HG03558 (cell line): Measurements from ENCODE around the gene UBR3.
"Not testable (repeated sequence)": the region's sequence is repeated elsewhere in the genome, so short reads cannot be mapped to it uniquely, and the experiment has no call there.

Experiments used
- ATAC-seq: cut with Tn5 transposase; IDR thresholded peaks from one replicate; pipeline ENCODE4 v1.9.1; 2021; ENCODE audit warnings: moderate number of reproducible peaks; ENCODE audit not compliant: unreplicated experiment; ENCODE audit errors: extremely low read depth

Gene UBR3

DNA sequence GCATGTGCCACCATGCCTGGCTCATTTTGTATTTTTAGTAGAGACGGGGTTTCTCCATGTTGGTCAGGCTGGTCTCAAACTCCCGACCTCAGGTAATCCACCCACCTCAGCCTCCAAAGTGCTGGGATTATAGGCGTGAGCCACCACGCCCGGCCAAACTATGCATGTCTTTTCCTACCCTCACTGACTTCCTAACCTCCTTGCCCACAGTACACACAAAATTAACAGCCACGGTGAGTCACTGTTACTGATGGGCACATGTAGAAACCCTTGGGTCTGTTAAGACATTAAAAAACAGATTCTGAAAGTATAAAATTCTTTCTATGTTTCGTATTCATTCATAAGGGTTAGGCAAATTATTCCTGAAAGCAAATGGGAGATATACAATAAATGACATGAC is 7.2 kb upstream of the UBR3 start:
- ATAC-seq, result not testable (repeated sequence)

DNA sequence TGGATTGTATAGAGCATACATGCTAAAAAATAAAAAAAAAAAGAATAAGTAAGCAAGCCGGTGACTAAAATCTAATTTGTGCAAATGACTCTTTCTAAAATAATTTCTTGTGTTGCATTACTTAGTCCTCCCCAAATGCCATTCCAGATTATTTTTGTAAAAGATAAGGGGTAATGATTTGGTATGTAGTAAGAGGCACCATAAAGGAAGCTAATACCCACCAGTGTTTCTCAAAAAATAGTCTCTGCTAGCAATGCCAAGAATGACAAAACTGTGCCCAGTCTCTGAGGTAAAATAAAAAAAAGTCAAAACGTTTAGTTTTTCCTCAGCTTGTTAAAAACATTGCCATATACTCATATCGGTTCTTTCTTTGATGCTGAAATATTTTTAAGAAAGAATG is 5.2 kb upstream of the UBR3 start:
- no peak for ATAC-seq

DNA sequence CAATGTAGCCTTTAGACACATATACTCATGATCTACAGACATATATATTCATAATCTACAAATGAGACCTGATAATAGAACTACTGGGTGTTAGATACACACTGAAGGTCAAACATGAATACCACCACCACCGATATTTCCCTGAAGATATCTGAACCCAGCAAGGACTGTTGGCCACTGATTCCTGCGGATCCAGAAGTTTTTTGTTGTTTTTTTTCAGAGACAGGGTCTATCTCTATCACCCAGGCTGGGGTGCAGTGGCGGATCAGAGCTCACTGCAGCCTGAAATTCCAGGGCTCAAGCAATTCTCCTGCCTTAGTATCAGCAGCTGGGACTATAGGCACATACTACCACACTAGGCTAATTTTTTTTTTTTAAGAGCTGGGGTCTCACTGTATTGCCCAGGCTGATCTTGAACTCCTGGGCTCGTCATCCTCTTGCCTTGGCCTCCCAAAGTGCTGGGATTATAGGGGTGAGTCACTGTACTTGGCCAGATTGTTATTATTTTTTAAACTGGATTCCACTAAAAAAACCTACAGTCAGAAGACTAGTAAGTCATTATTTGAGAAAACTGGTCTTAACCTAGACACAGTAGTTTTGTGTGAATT is 4.4 kb upstream of the UBR3 start:
- no peak for ATAC-seq

DNA sequence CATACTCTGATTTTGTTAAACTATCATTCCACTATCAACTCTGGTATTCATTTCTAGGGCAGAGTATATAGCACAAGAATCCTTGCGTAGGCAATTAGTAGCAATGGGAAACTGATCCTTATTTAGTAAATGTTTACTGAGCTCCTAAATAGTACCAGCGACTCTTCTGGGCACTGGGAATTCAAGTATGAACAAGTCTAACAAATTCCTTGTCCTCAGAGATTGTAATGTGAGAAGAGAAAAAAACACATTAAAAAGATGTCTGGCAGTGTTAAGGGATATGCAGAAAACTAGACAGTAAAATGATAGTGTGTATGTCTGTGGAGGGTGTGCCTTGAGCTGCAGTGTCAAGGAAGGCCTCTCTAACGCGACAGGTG is 3.3 kb upstream of the UBR3 start:
- ATAC-seq, result no peak

DNA sequence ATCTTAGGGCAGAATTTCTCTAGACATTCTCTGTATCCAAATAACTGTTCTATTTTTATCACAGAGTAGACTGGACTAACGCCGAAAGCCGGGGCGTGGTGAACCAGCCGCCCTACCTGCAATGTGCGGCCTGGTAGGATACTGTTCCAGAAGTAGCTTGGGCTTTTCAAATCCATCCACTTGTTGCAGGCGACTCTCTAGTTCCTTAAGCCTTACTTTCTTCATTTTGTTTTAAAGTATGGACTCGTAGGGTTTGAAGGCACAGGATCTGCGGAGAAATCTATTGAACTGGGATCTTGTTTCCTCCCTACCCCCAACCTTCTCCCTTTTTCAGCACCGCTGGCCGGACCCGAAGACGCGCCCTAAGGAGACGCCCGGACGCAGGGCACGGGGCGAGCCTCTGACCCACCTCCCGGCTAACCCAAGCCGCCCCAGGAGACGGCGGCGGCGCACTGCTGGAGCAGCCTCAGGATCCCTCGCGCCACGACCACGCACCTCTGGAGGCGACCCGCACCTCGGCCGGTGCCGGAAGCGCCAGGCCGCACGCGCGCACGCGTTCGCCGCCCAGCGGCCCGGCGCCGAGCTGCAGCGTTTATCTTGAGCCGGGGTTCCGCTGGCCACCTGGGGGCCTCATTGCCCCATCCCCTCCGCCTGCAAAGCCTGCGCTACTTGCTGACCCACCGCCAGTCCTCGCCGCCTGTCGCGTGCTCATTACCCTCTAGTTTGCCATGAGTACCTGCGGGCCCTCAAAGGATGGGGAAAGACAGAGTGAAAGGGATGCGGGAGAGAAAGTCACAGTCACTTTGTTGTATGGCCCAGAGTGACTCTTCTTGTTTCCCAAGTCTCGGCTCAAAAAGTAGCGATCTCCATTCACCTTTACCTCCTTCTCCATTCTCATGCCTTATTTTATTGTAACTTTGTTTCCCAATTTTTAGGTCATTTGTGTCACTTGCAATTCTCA is 2.6 kb upstream of the UBR3 start, which contains the start of gene METTL5:
METTL5 (minus strand) TSS at position 533 of the 961 bp plus-strand sequence; CDS start at position 225, 308 bp downstream.
- ATAC-seq, result peak; percentile 44

DNA sequence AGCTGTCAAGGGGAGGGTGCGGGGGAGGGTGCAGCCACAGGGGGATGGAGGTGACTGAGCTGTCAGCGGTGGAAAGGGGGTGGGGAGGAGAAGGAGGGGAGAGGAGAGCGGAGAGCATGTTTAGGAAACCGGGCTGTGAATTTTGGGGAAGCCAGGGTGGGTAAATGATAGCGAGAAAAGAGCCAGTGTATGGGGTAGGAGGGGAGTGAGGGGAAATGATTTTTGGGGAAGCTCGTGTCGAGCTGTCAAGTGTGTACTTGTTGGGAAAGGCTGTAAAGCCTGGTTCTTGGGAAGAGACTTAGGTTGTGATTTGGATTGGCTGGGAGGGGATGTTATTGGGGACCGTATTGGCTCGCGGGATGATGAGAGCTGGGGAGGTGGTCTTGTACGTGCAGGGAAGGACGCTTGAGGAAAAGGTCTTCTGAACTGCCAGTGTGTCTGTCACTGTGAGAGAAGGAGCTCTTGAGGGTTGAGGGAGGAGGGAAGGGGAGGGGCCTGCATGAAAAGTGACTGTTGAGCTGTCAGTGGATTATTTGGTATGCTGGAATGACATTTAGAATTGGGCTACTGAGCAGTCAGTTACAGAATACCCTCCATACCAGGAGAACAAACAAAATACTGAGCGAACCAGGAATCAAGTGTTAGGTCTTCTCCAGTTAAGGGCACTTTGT is 1.0 kb downstream of the UBR3 start:
- no peak for ATAC-seq

DNA sequence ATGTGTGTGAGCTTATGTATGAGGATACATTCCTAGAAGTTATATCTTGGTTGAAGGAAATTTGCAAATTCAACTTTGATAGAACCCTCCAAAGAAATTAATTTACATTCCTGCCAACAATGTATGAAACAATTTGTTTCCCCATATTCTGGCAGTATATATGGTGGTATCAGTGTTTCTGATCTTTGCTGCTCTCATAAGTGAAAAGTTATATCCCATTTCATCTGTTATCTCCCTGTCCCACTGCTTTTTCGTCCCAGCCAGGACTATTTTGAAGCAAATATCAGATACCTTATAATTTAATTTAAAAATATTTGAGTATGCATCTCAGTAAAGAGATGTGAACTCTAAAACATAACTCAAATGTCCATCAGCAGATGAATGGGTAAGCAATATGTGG is 7.1 kb downstream of the UBR3 start:
- no peak for ATAC-seq

DNA sequence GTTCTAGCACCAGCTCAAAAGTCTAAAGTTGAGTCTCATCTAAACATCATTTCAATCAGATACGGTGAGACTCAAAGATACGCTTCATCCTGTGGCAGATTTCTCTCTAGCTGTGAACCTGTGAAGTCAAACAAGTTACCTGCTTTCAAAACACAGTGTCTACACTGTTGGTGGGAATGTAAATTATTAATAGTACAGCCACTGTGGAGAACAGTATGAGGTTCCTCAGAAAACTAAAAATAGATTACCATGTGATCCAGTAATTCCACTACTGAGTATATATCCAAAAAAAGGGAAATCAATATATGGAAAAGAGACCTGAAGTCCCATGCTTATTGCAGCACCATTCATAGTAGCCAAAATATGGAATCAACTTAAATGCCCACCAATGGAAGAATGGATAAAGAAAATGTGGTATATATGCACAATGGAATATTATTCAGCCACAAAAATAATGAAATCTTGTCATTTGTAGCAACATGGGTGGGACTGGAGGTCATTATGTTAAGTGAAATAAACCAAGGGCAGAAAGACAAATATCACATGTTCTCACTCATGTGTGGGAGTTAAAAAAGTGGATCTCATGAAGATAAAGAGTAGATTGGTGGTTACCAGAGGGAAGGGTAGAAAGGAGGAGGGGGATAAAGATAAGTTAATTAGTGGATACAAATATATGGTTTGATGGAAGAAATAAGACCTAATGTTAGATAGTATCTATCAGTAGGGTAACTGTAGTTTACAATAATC is 11.7 kb downstream of the UBR3 start:
- no peak for ATAC-seq

DNA sequence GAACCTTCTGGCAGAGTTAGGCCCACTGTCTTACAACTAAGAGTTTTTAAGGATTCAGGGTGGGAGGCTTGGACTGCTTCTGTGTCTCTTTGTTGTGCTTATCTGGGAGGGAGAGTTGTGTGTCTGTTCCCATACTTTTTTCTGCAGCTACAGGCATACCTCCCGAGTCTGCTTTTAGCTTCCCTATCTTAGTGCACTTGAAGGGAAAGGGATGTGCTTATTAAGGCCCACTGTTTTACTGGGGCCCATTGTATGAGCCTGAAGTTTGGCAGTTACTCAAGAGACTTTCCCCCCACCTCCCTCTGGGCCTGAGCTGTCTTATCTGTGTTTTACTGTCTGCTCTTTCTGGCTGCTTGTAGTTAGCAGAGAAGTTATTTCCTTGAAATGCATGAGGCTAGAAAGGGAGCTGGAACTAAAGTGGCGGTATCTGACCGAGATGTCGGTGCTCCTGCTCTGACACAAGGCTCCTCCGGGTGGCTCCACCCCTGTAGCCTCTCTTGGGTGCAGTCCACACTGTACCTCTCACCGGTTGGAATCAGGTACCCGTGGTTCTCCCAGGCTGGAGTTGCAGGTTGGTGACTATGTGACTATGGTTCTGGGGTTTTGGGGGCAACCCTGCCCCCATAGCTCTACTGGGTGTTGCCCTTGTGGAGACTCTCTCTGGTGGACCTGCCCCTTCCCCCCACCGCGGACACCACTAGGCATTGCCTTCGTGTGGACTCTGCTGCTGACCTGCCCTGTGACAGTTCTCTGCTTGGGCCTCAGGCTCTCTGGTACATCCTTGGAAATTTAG is 12.9 kb downstream of the UBR3 start:
- no peak for ATAC-seq

DNA sequence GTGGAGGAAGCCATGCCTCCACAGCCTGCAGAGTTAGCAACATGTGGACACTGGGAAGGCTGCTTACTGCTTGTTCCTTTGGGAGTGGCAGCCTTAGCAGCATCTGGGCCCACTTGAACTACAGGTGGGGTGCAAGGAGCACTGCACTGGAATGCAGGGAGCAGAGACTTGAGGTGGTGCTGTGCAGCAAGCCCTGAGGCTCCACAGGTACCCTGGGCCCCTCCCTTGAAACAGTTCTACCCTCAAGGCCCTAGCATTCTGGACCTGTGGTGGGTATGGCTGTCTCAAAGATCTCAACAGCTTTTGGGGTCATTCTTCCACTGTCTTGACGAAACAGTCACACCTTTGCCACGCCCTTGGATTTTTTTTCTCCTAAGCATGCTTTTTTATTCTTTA is 13.5 kb downstream of the UBR3 start:
- ATAC-seq, result no peak

DNA sequence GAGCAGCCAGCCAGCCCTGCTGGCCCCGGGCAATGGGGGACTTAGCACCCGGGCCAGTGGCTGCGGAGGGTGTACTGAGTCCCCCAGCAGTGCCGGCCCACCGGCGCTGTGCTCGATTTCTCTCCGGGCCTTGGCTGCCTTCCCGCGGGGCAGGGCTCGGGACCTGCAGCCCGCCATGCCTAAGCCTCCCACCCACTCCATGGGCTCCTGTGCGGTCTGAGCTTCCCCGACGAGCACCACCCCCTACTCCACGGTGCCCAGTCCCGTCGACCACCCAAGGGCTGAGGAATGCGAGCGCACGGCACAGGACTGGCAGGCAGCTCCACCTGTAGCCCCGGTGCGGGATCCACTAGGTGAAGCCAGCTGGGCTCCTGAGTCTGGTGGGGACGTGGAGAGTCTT is 14.4 kb downstream of the UBR3 start:
- not testable (repeated sequence) for ATAC-seq

DNA sequence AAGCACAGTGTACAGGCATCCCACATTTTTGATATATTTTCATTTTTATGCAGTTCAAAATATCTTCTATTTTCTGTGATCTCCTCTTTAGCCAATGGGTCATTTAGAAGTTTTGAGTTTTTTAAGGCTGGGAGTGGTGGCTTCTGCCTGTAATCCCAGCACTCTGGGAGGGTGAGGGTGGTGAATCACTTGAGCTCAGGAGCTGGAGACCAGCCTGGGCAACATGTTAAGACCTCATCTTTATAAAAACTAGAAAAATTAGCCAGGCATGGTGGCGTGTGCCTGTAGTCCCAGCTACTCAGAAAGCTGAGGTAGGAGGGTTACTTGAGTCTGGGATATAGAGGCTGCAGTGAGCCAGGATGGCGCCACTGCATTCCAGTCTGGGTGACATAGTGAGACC is 17.8 kb downstream of the UBR3 start:
- no peak for ATAC-seq

DNA sequence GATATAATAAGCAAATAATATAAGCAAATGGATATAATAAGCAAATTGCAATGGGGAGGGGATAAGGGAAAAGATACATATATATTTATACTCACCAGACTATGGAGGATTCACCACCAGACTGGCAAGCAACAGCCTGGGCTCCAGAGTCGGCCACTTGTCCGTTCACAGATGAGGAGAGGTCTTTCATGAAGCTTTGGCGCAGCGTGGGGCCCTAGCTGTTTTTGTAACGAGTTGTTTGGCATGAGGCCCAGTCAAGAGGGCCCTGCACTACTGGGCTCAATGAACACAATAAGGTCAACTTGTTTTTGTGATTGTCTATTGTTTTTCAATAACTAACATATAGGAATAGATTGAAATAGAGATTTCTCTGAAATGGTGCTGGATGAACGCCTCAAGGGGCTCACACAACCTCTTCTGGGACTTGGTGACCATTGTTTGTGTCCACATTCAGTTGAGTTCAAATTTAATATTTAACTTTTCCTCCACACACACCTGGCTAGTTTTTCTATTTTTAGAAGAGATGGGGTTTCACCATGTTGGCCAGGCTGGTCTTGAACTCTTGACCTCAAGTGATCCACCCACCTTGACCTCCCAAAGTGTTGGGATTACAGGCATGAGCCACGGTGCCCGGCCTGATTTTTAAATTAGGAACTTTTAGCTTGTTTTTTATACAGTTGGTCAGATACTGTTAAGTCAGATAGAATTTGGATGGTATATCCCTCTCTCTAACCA is 21.9 kb downstream of the UBR3 start:
- not testable (repeated sequence) for ATAC-seq

DNA sequence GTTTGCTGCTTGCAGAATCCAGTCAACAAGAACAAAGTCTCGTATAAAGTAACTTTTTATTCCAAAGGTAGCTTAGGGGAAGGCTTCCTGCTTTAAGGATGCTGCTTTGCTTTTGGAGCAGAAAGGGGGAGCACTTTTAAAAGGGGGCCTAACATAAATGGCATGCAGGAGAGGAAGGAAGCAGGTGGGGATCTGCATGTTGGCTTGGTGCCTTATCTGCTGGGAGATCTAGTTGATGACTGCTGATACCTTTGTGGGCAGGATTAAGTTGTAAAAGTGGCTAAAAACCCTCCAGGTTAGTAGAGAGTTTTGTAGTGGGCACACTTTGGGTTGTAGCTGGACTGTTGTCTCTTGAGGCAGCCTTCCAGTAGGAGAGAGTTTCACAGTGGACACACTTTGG is 22.5 kb downstream of the UBR3 start:
- no peak for ATAC-seq

DNA sequence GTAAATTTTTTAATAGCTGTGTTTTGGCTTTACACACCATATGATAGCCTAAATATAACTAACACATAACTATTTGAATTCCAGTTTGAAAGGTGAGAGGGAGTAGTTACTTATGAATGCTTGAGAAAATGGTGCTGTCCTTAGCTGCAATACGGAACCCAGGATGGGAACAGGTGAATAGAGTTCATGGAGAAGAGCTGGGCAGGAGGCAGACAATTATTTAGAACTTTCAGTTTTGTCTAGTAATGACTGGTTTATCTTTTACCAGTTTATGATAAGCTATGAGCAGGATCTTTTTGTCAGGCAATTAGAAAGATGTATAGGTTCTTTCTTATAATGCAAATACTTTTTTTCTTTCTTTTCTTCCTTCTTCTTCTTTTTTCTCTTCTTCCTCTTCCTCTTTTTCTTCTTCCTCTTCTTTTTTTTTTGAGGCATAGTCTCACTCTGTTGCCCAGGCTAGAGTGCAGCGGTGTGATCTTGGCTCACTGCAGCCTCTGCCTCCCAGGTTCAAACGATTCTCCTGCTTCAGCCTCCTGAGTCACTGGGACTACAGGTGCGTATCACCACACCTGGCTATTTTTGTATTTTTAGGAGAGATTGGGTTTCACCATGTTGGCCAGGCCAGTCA is 25.9 kb downstream of the UBR3 start:
- ATAC-seq, result no peak

DNA sequence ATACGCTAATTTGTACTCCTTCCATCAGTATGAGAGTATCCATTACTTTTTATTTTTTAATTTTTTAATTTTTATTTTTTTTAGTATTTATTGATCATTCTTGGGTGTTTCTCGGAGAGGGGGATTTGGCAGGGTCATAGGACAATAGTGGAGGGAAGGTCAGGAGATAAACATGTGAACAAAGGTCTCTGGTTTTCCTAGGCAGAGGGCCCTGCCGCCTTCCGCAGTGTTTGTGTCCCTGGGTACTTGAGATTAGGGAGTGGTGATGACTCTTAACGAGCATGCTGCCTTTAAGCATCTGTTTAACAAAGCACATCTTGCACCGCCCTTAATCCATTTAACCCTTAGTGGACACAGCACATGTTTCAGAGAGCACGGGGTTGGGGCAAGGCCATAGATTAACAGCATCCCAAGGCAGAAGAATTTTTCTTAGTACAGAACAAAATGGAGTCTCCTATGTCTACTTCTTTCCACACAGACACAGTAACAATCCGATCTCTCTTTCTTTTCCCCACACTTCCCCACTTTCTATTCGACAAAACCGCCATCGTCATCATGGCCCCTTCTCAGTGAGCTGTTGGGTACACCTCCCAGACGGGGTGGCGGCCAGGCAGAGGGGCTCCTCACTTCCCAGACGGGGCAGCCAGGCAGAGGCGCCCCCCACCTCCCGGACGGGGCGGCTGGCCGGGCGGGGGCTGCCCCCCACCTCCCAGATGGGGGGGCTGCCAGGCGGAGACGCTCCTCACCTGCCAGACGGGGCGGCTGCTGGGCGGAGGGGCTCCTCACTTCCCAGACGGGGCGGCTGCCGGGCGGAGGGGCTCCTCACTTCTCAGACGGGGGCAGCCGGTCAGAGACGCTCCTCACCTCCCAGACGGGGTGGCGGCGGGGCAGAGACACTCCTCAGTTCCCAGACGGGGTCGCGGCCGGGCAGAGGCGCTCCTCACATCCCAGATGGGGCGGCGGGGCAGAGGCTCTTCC is 28.3 kb downstream of the UBR3 start:
- not testable (repeated sequence) for ATAC-seq

DNA sequence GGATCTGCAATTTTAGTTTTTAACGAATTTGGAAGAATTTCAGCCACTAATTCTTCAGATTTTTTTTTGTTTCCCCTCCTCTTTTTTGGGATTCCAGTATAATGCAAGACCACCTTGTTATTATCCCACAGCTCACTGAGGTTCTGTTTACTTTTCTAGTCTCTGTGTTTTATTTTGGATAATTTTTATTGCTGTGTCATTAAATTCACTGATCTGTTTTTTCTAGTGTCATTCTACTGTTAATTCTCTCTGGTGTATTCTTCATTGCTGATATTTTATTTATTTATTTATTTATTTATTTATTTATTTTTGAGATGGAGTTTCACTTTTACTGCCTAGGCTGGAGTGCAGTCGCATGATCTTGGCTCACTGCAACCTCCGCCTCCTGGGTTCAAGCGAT is 32.2 kb downstream of the UBR3 start:
- ATAC-seq, result no peak
